PC-3 (cell line): ENCODE measurements around the gene ERFE. TPM values are rescaled to one million over a fixed set of nuclear protein-coding genes. Genes with fewer than 3 reads are reported as not detected.

ENCODE experiments used
- ATAC-seq: fragments of 200-7000 bp; cut with Tn5 transposase; 2 replicates; pipeline ENCODE4 v1.9.1; 2020; ENCODE audit warnings: mild to moderate bottlenecking, moderate library complexity
- BruUV-seq: library from RNA; stranded (reverse); fragments of 400-500 nt; replicated peaks from 2 replicates; lab custom pipeline; 2021; lab: Mats Ljungman, UMichigan
- CTCF ChIA-PET: fragments of 300-600 bp; sonication (Branson Sonifier 250); formaldehyde crosslinking; loops from one replicate; lab custom pipeline; 2022; ENCODE audit warnings: antibody characterized with exemption; lab: Charles Lee
- POLR2A ChIA-PET: fragments of 300-600 bp; sonication (Branson Sonifier 250); formaldehyde crosslinking; loops from one replicate; lab custom pipeline; 2022; ENCODE audit warnings: antibody characterized with exemption; ENCODE audit not compliant: unreplicated experiment; lab: Charles Lee
- DNase-seq: peaks from one replicate; pipeline ENCODE4 v3.0.0-alpha.2; 2015
- H2AFZ ChIP-seq: fragments of 300-600 bp; sonication (generic); 2 replicates; pipeline ENCODE4 v1.6.0; 2016; ENCODE audit warnings: antibody characterized with exemption, low read length
- H3F3A ChIP-seq: fragments of 300-600 bp; sonication (generic); one replicate; pipeline ENCODE4 v1.6.0; 2017; ENCODE audit warnings: antibody characterized with exemption, low read length, control low read depth, mild to moderate bottlenecking; ENCODE audit not compliant: unreplicated experiment
- H3K27ac ChIP-seq: fragments of 300-600 bp; sonication (generic); 2 replicates; pipeline ENCODE4 v1.5.1; 2016; ENCODE audit warnings: mild to moderate bottlenecking, low read length
- H3K27me3 ChIP-seq: fragments of 300-600 bp; sonication (generic); 2 replicates; pipeline ENCODE4 v1.6.1; 2016; ENCODE audit warnings: low read length, mixed read lengths
- H3K36me3 ChIP-seq: fragments of 300-600 bp; sonication (generic); 2 replicates; pipeline ENCODE4 v1.6.1; 2016; ENCODE audit warnings: low read depth, mixed run types, low read length, mixed read lengths
- H3K4me1 ChIP-seq: fragments of 300-600 bp; sonication (generic); 2 replicates; pipeline ENCODE4 v1.5.1; 2016; ENCODE audit warnings: low read length; ENCODE audit not compliant: insufficient read depth
- H3K4me2 ChIP-seq: fragments of 300-600 bp; sonication (generic); 2 replicates; pipeline ENCODE4 v1.6.0; 2016; ENCODE audit warnings: low read length
- H3K4me3 ChIP-seq: fragments of 300-600 bp; sonication (generic); 2 replicates; pipeline ENCODE4 v1.5.1; 2016; ENCODE audit warnings: mild to moderate bottlenecking, low read length, mixed read lengths
- H3K79me2 ChIP-seq: fragments of 300-600 bp; sonication (generic); 2 replicates; pipeline ENCODE4 v1.6.1; 2017; ENCODE audit warnings: low read length, mixed read lengths
- H3K9ac ChIP-seq: fragments of 300-600 bp; sonication (generic); 2 replicates; pipeline ENCODE4 v1.6.0; 2016; ENCODE audit warnings: mild to moderate bottlenecking, low read length
- H3K9me2 ChIP-seq: fragments of 300-600 bp; sonication (generic); replicated peaks from 2 replicates; pipeline ENCODE4 v1.6.1; 2016; ENCODE audit warnings: mixed run types, low read length, mixed read lengths
- H3K9me3 ChIP-seq: fragments of 300-600 bp; sonication (generic); 2 replicates; pipeline ENCODE4 v1.6.1; 2016; ENCODE audit warnings: low read length, mixed read lengths
- H4K20me1 ChIP-seq: fragments of 300-600 bp; sonication (generic); 2 replicates; pipeline ENCODE4 v1.6.1; 2016; ENCODE audit warnings: low read length, mixed read lengths
- EZH2 ChIP-seq: fragments of 300-600 bp; sonication (generic); IDR thresholded peaks from one replicate; pipeline ENCODE4 v1.6.1; 2017; ENCODE audit warnings: antibody characterized with exemption, mild to moderate bottlenecking, low read length; ENCODE audit not compliant: unreplicated experiment
- EZH2phosphoT487 ChIP-seq: fragments of 300-600 bp; sonication (generic); IDR thresholded peaks from 2 replicates; pipeline ENCODE4 v1.6.1; 2018; ENCODE audit warnings: mild to moderate bottlenecking, antibody characterized with exemption, low read length, borderline replicate concordance
- intact Hi-C: fragments of 100-400 bp; cut with micrococcal nuclease; formaldehyde crosslinking; loops from 2 replicates; pipeline ENCODE4 v1.9.0; 2023
- total RNA-seq: library from RNA; depleted of rRNA; stranded (reverse); fragments of >200 nt; gene quantifications from 2 replicates; pipeline ENCODE4 v1.2.3, GENCODE V29; 2014
- TF ChIP-seq, protein P1 (sequence below): fragments of 300-600 bp; sonication (generic); conservative IDR thresholded peaks from 2 replicates; pipeline ENCODE4 v1.5.1; 2017; ENCODE audit warnings: antibody characterized with exemption, low read depth, mild to moderate bottlenecking, low read length

The ERFE gene
- total RNA-seq, 1 experiment from 2014 or later = 7.4 TPM

DNA sequence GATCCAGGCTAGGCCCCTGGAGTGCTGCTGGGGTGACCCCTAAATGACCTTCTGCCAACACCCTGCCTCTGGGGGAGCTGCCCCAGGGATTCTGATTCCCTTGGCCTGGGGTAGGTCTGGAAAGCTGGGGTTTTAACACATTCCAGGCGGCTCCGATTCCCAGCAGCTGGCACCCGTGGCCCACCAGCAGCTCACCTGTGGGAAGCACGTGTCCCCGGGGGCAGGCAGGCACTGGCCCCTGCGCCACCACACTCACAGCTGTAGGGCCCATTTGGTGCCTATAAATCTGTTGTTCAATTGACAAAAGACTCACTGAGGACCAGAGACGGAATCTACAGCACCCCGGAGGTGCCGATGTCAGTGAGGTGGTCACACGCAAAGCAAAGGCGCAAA lies 24.4 kb upstream of the ERFE start:
- H3F3A ChIP-seq = no peaks in the 10 kb centered on the region
- H3K4me1 ChIP-seq = no peaks in the 10 kb centered on the region
- H3K9me3 ChIP-seq = no peaks in the 10 kb centered on the region
- H3K9me2 ChIP-seq = no peaks in the 10 kb centered on the region
- no peaks in the 10 kb centered on the region for H3K27me3 ChIP-seq
- BruUV-seq = no TSS peak
- DNase-seq (no peak), ATAC-seq (no peak)
- H3K9ac ChIP-seq = no peak overlapping the region
- no peak overlapping the region for H3K4me2 ChIP-seq
- H3K27ac ChIP-seq = no peak overlapping the region
- intact Hi-C loops = no loop called here
- no peaks in the 10 kb centered on the region for H4K20me1 ChIP-seq
- ChIA-PET CTCF (no interaction called here), POLR2A (no interaction called here)
- TF ChIP-seq, protein P1, sequence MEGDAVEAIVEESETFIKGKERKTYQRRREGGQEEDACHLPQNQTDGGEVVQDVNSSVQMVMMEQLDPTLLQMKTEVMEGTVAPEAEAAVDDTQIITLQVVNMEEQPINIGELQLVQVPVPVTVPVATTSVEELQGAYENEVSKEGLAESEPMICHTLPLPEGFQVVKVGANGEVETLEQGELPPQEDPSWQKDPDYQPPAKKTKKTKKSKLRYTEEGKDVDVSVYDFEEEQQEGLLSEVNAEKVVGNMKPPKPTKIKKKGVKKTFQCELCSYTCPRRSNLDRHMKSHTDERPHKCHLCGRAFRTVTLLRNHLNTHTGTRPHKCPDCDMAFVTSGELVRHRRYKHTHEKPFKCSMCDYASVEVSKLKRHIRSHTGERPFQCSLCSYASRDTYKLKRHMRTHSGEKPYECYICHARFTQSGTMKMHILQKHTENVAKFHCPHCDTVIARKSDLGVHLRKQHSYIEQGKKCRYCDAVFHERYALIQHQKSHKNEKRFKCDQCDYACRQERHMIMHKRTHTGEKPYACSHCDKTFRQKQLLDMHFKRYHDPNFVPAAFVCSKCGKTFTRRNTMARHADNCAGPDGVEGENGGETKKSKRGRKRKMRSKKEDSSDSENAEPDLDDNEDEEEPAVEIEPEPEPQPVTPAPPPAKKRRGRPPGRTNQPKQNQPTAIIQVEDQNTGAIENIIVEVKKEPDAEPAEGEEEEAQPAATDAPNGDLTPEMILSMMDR = no peak
- no peak for TF ChIP-seq EZH2phosphoT487
- TF ChIP-seq EZH2 = no peak
- H3K36me3 ChIP-seq = no peaks in the 10 kb centered on the region
- H3K79me2 ChIP-seq = no peaks in the 10 kb centered on the region
- H3K4me3 ChIP-seq = no peak overlapping the region
- no peak overlapping the region for H2AFZ ChIP-seq

DNA sequence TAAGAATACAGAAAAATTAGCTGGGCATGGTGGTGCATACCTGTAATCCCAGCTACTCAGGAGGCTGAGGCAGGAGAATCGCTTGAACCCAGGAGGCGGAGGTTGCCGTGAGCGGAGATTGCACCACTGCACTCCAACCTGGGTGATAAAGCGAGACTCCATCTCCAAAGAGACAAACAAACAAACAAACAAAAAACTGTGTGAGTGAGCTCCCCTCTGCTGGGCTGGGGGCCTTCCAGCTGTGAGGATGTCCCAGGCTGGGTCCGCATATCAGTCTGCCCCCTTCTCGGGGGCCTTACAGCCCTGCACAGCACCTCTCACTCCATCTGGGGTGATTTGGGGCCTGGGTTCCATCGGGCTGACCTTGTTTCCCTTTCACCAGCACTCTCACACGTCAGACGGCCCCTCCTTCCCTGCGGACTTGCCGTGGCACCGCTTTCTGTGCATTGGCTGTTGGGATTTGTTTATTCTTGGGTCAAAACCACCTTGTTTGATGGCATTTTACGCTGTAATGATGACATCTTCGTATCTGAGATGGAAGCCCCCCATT lies 23.1 kb upstream of the ERFE start:
- Histone ChIP-seq H3K9me3 (no peaks in the 10 kb centered on the region), H3K4me3 (no peak overlapping the region), H2AFZ (no peak overlapping the region), H4K20me1 (no peaks in the 10 kb centered on the region), H3K36me3 (no peaks in the 10 kb centered on the region), H3F3A (no peaks in the 10 kb centered on the region), H3K9ac (no peak overlapping the region), H3K27me3 (no peaks in the 10 kb centered on the region), H3K9me2 (no peaks in the 10 kb centered on the region), H3K79me2 (no peaks in the 10 kb centered on the region), H3K4me1 (no peaks in the 10 kb centered on the region), H3K27ac (no peak overlapping the region), H3K4me2 (no peak overlapping the region)
- DNase-seq = no peak
- intact Hi-C loops = no loop called here
- CTCF ChIA-PET = no interaction called here
- BruUV-seq = no TSS peak
- POLR2A ChIA-PET = no interaction called here
- TF ChIP-seq EZH2phosphoT487 = no peak
- no peak for TF ChIP-seq EZH2
- TF ChIP-seq, protein P1 = no peak
- ATAC-seq = no peak

DNA sequence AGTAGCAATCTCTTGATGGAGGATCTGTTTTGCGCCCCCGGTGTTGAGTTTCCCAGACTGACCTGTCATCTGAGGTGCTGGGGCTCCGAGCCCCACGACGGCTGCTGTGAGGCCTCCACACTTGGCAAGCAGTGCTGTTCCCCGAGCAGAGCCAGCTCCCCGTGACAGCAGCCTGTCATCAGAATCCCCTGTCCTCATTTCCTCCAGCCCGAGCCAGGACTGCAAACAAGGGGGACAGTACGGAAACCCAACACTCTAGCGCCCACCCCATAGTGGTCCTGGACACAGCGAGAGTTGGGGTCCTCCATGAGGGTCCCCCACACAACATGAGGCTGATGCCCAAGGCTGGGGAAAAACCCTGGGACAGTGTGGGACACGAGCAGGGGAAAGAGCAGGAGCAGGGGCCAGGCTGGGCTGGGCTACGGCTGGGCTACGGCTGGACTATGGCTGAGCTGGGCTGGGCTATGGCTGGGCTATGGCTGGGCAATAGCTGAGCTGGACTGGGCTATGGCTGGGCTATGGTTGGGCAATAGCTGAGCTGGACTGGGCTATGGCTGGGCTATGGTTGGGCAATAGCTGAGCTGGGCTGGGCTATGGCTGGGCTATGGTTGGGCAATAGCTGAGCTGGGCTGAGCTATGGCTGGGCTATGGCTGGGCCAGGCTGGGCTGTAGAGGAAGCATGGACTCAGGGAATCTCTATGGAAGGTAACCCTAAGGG lies 21.8 kb upstream of the ERFE start:
- Histone ChIP-seq H3K36me3 (no peaks in the 10 kb centered on the region), H3K4me1 (peaks cover 8% of the 10 kb centered on the region), H2AFZ (no peak overlapping the region), H3K27me3 (no peaks in the 10 kb centered on the region), H3F3A (no peaks in the 10 kb centered on the region), H3K9me3 (no peaks in the 10 kb centered on the region), H3K9me2 (no peaks in the 10 kb centered on the region), H3K4me2 (no peak overlapping the region), H3K4me3 (no peak overlapping the region), H3K27ac (no peak overlapping the region), H3K79me2 (no peaks in the 10 kb centered on the region), H4K20me1 (no peaks in the 10 kb centered on the region), H3K9ac (no peak overlapping the region)
- TF ChIP-seq, protein P1 = no peak
- TF ChIP-seq EZH2 (no peak), EZH2phosphoT487 (no peak)
- POLR2A ChIA-PET = no interaction called here
- BruUV-seq = no TSS peak
- CTCF ChIA-PET = interaction anchor here (0.5 kb wide), 1 partner anchor 10 kb away, joined by 3 read pairs; no protein-coding TSS in a partner anchor
- ATAC-seq (no peak), DNase-seq (no peak)
- intact Hi-C loops = no loop called here
